Measurements from ENCODE around the gene EPHB1. TPM values are rescaled to one million over a fixed set of nuclear protein-coding genes. Genes with fewer than 3 reads are reported as not detected.

Gene EPHB1
- total RNA-seq, 1 donor from 2014 or later, result 6.6 TPM

DNA sequence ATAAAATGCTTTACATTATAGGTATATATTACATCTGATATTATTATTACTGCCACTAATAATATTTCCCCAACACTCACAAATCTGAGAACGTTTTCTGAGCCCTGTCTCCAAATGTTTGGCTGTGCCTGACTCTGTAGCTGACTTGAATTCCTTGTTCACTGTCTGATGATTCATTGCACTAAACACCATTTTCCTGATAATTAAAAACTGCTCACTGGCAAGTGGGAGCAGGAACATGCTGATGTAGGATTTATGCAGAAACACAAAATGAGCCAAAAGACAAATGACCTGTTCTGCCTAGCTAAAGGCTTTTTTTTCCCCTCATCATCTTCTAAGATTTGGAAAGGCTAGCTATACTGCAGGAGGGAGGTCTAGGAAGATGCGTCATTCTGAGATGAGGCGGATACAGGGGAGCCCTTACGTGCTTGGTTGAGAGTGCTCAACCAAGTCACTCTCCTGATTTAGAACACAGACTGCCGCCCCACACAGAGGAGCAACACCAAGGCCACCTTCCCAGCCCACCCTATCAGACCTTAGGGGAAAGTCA is 380.7 kb downstream of the EPHB1 start:
- ATAC-seq (no peak), DNase-seq (ENCODE audit: low spot score) (no peak)
- intact Hi-C loops (cut with DNase I), result no loop called here

GRCh38 chr3:135176881-135177280 is 381.8 kb downstream of the EPHB1 start:
- ATAC-seq (no peak), DNase-seq (ENCODE audit: low spot score) (no peak)
- intact Hi-C loops (cut with DNase I), result no loop called here

GRCh38 chr3:135178566-135178965 is 383.5 kb downstream of the EPHB1 start:
- intact Hi-C loops (cut with DNase I), result no loop called here
- DNase-seq (ENCODE audit: low spot score), result no peak
- ATAC-seq, result no peak

DNA sequence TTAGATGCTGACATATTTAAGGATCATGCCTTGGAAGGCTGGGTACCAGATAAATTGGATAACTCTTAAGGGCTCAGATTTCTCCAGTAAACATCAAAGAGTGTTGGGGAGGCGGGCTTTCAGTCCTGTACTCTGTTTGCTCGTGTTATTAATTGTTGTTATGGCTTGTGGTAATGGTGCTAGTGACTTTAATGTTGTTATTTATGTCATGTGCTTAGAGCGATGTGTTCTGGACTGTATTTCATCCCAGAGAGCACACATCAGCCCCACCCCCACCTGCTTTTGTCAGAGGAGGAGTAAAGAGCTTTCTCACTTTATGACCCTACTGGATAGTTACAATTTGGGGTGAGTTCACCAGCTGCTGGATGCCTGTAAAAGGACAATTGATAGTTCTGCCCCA is 386.3 kb downstream of the EPHB1 start:
- DNase-seq (ENCODE audit: low spot score) (no peak), ATAC-seq (no peak)
- intact Hi-C loops (cut with DNase I), result no loop called here

DNA sequence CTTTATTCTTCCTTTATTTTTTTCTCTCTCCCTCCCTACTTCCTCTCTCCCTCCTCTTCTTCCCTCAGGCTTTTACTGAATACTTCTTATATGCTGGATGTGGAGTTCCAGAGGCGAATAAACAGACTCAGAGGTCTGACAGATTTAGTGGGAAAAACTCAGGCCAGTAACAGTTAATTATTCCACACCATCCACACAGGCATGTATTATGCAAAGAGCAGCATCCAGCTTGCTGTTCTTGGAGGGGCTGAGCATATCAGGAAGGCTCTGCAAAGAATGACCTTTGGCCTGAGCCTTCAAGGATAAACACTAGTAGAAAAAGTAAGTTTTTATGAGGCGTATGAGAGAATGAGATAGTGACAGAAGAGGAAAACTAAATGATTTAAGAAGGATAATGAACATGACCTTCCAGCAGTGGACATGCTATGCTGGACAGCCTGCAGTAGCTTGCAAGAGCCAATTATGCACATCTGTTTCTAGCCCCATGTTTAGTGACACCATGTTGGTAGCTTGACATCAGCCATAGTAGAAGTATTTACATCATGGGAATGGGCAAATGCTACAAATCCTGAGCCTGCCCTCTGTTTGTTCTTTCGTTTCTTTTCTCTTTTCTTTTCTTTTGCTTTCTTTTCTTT is 387.4 kb downstream of the EPHB1 start:
- ATAC-seq (no peak), DNase-seq (ENCODE audit: low spot score) (no peak)
- intact Hi-C loops (cut with DNase I), result no loop called here

GRCh38 chr3:135190658-135191057 is 395.6 kb downstream of the EPHB1 start:
- DNase-seq (ENCODE audit: low spot score) (no peak), ATAC-seq (no peak)
- intact Hi-C loops (cut with DNase I), result no loop called here

- intact Hi-C loops (cut with DNase I), result no loop called here
- no peak for ATAC-seq
- no peak for DNase-seq (ENCODE audit: low spot score)
These were observed 396.6 kb downstream of the EPHB1 start for GRCh38 chr3:135191708-135192107.

DNA sequence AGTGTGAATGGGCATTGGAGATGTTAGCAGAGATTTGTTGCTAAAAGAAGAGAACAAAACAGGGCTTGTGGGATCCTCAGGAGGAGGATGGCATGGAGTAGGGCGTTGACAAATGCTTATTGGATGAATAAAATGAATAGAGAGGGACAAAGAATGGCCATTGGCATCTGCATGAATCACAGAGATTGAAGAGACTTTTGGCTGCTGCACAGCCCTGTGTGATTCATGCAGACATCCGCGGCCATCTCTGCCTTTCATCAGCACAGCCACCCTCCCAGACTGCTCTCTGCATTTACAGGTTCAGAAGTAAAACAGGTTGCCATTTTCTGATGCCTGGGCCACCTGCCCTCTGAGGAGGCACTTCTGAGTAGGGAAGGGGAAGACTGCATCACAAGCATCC is 397.9 kb downstream of the EPHB1 start:
- intact Hi-C loops (cut with DNase I), result no loop called here
- DNase-seq (ENCODE audit: low spot score) (no peak), ATAC-seq (no peak)

GRCh38 chr3:135197246-135197645 is 402.2 kb downstream of the EPHB1 start:
- intact Hi-C loops (cut with DNase I), result no loop called here
- DNase-seq (ENCODE audit: low spot score), result no peak
- ATAC-seq, result no peak

GRCh38 chr3:135197856-135198255 is 402.8 kb downstream of the EPHB1 start:
- intact Hi-C loops (cut with DNase I), result no loop called here
- DNase-seq (ENCODE audit: low spot score) (no peak), ATAC-seq (no peak)

- intact Hi-C loops (cut with DNase I), result no loop called here
- DNase-seq (ENCODE audit: low spot score) (no peak), ATAC-seq (no peak)
These were observed 404.1 kb downstream of the EPHB1 start for GRCh38 chr3:135199137-135199536.

GRCh38 chr3:135203026-135203425 is 408.0 kb downstream of the EPHB1 start:
- intact Hi-C loops (cut with DNase I), result no loop called here
- no peak for DNase-seq (ENCODE audit: low spot score)
- ATAC-seq, result no peak

GRCh38 chr3:135213213-135213612 is 418.2 kb downstream of the EPHB1 start:
- intact Hi-C loops (cut with DNase I), result no loop called here

GRCh38 chr3:135213822-135214221 is 418.8 kb downstream of the EPHB1 start:
- ATAC-seq (peak; percentile 56), DNase-seq (ENCODE audit: low spot score) (no peak)
- intact Hi-C loops (cut with DNase I), result no loop called here

More at GRCh38 chr3:135213213-135213612, 418.2 kb downstream of the EPHB1 start:
- no peak for ATAC-seq
- DNase-seq (ENCODE audit: low spot score), result no peak

DNA sequence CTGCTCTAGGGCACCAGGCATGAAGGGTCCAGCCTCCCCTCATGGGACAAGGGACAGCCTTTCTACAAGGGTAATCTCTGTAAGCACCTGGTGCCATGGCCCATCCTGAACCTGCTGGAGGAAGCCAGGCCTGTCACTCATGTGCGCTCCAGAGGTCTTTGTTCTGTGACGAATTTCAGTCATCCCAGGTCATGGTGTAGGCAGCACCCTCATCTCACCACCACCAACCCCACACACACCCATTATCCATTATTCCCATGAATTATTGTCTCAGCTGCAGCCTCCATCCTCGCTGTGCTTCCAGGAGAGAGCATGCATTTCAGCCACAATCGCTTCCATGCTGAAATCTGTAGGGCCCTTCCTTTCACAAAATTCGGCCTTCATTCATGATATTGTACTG is 419.3 kb downstream of the EPHB1 start:
- intact Hi-C loops (cut with DNase I), result no loop called here
- ATAC-seq (no peak), DNase-seq (ENCODE audit: low spot score) (no peak)

- ATAC-seq (no peak), DNase-seq (ENCODE audit: low spot score) (no peak)
- intact Hi-C loops (cut with DNase I), result no loop called here
These were observed 420.5 kb downstream of the EPHB1 start for GRCh38 chr3:135215516-135215915.

- intact Hi-C loops (cut with DNase I), result no loop called here
- ATAC-seq (no peak), DNase-seq (ENCODE audit: low spot score) (no peak)
These were observed 421.6 kb downstream of the EPHB1 start for GRCh38 chr3:135216659-135217058.

- ATAC-seq (no peak), DNase-seq (ENCODE audit: low spot score) (no peak)
- intact Hi-C loops (cut with DNase I), result no loop called here
These were observed 422.7 kb downstream of the EPHB1 start for GRCh38 chr3:135217730-135218129.

DNA sequence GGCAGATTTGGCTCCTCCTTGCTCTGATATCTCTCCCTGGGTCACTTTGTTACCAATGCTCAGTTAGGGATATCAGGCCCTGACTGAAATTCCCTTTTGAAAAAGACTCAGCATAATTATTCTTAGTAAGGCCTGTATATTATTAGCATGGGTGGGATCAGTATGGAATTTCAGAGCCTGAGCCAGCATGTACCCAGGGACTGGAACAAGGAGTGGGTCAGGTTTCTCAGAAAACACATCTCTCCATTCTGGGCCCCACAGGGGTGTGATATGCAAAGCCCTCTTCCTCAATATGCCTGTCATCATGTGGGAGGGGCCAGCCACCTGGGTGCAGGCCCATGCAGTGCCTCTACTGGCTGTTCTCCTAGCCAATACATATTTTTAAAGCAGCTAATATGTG is 423.2 kb downstream of the EPHB1 start:
- ATAC-seq (no peak), DNase-seq (ENCODE audit: low spot score) (no peak)
- intact Hi-C loops (cut with DNase I), result no loop called here

DNA sequence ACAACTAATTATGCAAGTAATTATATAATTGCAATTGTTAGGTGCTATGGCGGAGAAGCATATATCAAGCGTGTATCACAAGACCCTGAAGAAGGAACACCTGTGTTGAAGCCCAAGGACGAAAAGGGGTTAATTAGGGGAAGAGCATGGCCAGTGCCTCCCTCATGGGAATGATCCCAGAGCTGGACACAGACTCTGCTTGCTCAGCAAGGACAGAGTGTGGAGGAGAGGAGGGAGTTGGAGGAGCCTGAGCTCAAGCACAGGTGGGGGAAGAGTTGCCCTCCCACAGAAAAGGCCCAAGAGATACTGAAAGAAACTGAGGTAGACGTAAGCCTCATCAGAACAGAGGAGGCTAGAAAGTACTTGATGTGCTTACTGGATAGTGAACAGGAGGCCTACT is 423.7 kb downstream of the EPHB1 start:
- DNase-seq (ENCODE audit: low spot score) (no peak), ATAC-seq (no peak)
- intact Hi-C loops (cut with DNase I), result no loop called here

DNA sequence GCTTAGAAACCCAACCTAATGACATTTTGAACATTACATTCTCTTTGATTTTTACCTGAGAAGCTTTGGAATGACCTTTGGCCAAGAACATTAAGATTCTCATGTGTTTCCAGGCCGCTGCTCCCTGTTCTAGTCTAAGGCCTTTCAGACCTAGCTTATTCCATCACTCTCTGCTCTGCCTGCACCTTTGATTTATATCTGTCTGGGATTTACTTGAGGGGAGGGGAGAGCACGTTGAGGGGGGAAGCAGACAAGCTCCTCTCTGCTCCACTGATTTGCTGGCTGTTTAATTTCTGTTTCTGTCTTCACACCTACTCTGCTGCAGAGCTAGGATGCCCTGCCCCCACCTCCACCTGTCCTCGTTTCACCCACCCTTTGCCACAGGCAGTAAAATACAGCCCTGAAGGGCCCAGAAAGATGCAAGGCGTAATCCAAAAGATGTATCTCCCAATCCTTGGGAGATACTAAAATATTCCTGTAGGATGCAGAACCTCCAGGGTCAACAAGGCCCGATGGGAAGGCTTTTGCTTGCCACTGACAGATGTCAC is 429.8 kb downstream of the EPHB1 start:
- intact Hi-C loops (cut with DNase I), result no loop called here
- no peak for ATAC-seq

More for the DNA sequence above, 429.8 kb downstream of the EPHB1 start:
- no peak for DNase-seq (ENCODE audit: low spot score)

All from sciatic nerve (tissue), 2 donors.